Measurements from ENCODE around the gene LRRFIP2.

GRCh38 chr3:37067577-37067976 lies 106.8 kb downstream of the LRRFIP2 start:
- TF ChIP-seq CTCF (IDR thresholded peaks at IDR 0.05), result no peak
- TF ChIP-seq POLR2A (IDR thresholded peaks at IDR 0.05), result no peak
